HG02970 (cell line): ENCODE results near the gene HOXD4.

Source experiments
- ATAC-seq: cut with Tn5 transposase; IDR thresholded peaks from one replicate; pipeline ENCODE4 v1.9.1; 2021; ENCODE audit warnings: mild to moderate bottlenecking, moderate library complexity, moderate number of reproducible peaks; ENCODE audit not compliant: unreplicated experiment, low FRiP score

The HOXD4 gene

GRCh38 chr2:176151442-176152287, at the start of gene HOXD4:
Gene HOXD4, plus strand, starts transcription at chr2:176151550. Its CDS starts 84 bp downstream, at chr2:176151634.
- ATAC-seq = no peak

DNA sequence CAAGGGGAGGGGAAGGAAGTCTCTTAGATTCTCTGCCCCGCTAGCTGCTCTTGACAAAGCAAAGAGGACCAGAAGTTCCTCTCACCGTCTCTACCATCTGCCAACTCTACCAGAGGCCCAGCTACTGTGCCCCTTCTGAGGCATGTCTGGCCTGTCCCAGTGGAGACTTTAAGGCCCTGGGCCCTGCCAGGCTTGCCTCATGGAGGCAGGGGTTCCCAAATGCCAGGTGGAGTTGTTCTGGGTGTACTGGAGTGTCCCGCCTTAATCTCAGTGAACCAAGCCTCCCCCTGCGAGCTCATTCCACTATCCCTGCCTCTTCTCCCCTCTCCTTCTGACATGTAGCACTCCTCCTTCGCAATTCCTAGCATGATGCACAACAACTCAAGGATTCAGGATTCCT, 49.5 kb upstream of the HOXD4 start:
- no peak for ATAC-seq

GRCh38 chr2:176102309-176102866, 49.0 kb upstream of the HOXD4 start:
- ATAC-seq = no peak

GRCh38 chr2:176103194-176103593, 48.2 kb upstream of the HOXD4 start:
- no peak for ATAC-seq

- ATAC-seq = no peak
These were observed 47.5 kb upstream of the HOXD4 start for GRCh38 chr2:176103742-176104315.

GRCh38 chr2:176104316-176105077, 46.9 kb upstream of the HOXD4 start:
- ATAC-seq = no peak

DNA sequence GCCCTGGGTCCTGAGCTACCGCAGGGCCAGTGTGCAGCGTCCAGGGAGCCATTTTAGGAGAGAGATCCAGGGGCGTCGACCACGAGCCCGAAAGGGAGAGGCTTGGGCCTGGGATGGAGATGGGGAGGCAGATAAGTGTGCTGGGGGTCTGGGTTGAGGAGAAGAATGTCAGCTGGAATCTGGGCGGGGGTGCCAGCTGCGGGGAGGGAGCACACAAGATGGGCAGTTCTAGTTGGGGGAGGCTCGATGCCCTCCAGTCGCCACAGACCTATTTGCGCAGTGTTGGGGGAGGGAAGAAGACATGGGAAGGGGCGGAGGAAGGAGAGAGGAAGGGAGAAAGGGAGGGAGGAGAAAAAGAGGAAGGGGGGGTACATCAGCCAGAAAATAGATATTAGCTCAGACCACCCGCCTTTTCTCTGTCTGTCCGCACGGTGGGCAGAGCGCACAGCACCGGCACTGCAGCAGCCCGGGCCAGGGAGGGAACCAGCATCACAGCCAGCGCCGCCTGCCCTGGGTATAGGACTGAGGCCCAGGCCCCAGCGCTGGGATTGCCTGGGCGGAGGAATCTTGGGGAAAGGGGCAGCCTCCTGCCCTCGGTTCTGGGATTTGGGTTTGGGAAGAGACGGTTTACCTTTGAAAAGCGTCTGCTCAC, 46.1 kb upstream of the HOXD4 start:
- ATAC-seq = no peak

- no peak for ATAC-seq
These were observed 45.4 kb upstream of the HOXD4 start for GRCh38 chr2:176105730-176106580.

DNA sequence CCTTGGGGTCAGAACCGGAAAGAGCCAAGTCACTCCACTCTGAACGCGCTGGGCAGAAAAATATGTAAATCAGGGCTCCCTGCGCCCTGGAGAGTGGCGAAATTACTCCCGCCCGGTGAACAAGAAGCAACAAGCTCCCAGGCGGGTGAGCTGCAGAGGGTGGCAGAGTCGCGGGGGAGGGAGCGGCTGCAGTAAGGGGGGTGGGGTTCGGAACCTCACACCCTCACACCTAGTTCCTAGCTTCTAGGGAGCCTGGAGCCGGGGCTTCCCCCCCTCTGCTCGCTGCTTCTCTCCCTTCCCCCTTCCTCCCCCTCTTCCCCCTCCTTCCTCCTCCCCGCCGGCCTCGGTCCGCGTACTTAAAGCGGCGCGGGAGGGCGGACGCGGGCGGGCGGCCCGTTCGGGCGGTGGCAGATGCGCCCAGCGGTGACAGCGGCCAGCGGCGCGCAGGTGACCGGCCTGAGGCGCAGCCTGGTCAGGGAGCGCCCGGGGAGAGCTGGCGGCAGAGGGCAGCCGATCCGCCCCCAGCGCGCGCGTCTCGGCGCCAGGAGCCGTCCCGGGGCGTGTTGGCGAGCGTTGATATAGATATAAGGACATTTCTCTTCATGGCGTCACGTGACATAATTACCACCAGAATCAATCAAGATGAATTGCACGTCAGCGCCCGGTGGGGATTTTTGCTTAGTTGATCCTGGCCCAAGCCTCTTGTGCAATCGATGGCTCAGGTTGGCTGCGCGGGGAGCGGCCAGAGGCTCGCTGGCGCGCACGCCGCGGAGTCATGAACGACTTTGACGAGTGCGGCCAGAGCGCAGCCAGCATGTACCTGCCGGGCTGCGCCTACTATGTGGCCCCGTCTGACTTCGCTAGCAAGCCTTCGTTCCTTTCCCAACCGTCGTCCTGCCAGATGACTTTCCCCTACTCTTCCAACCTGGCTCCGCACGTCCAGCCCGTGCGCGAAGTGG, 44.5 kb upstream of the HOXD4 start, which contains the start of gene HOXD11:
Gene HOXD11 (plus strand): TSS at position 700 of the 959 bp plus-strand sequence. CDS start 76 bp downstream, at position 776.
- no peak for ATAC-seq

- no peak for ATAC-seq
These were observed 43.6 kb upstream of the HOXD4 start for GRCh38 chr2:176107731-176108181.

DNA sequence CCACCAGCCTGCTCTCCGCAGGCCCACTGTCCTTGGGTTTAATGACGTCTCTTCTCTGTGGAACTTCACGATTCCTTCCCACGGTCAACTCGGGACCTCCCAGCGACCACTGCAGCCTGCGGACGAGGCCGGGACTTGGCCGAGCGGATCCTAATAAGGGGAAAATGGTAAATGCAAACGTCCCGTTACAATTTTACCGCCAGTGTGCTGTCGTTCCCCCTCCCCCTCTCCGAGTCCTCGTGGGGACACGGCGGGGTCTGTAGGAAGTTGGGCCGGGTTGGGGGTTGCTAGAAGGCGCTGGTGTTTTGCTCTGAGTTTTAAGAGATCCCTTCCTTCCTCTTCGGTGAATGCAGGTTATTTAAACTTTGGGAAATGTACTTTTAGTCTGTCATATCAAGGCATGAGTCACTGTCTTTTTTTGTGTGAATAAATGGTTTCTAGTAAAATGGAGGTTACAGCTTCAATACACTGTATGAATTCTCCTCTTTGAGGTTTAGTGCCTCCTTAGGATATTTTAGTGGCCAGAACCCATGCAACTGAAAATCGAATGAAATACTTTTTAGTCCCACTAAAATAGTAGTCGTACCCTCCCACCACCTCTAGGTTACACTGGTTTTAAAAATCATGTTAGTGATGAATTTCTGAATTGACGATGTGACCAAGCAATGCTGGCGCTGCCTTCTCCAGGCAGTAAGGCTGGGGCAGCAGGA, 42.0 kb upstream of the HOXD4 start:
- ATAC-seq = no peak

GRCh38 chr2:176109946-176110345, 41.4 kb upstream of the HOXD4 start:
- no peak for ATAC-seq

- no peak for ATAC-seq
These were observed 40.7 kb upstream of the HOXD4 start for GRCh38 chr2:176110415-176111308.

DNA sequence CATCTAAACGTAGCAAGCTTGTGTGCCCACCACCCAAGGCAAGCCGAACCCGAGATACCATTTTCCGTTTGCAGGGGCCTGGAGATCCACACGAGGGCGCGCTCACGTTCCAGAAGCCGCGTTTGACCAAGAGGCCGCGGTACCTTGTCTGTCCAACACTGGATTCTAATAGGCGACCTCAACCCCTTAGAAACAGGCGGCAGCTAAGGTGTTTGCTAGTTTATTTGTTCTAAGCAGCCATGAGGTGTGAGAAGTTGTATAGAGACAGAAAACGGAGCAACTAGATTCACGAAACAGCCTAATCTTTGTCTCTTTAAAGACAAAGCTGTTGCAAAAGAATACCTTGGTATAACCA, 40.1 kb upstream of the HOXD4 start:
- no peak for ATAC-seq

DNA sequence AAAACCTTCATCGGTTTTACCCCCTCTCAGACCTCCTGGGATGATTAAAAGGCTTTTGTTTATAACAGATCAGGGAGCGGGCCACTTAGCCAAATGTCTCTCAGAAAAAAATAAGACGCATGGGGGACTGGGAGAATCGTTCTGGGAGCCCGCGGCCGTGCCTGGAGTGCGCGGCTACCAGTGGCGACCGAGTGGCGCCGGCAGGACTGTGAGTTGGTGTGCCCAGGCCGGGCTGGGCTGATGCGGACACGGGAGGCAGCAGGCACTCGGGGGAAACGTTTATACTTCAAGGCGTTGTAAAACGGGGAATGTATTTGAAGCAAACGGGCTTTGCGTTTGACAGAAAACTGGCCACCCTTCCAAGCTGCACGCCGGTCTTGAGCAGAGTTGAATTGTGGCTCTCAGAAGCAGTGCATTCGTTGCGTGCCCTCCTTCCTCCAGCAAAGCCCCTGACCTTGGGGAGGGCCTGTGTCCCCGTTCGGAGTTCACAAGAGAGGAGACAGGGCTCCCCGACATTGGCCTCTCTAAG, 39.4 kb upstream of the HOXD4 start:
- ATAC-seq = no peak
